Nephron progenitor cell (in vitro differentiated cells): Measurements from ENCODE around the gene PCF11.

Experiments
- DNase-seq: peaks from one replicate; pipeline ENCODE4 v3.0.0; 2021
- H3K27ac Mint-ChIP-seq: 2 replicates; pipeline ENCODE4 v1.8.0; 2021; ENCODE audit warnings: mild to moderate bottlenecking, moderate library complexity, mixed read lengths
- H3K27me3 Mint-ChIP-seq: 2 replicates; pipeline ENCODE4 v1.8.0; 2021; ENCODE audit warnings: mild to moderate bottlenecking, low read depth, mixed read lengths; ENCODE audit not compliant: poor library complexity
- H3K36me3 Mint-ChIP-seq: 2 replicates; pipeline ENCODE4 v1.8.0; 2021; ENCODE audit warnings: low read depth, mixed read lengths
- H3K4me1 Mint-ChIP-seq: 2 replicates; pipeline ENCODE4 v1.8.0; 2021; ENCODE audit warnings: mixed read lengths
- H3K4me3 Mint-ChIP-seq: 2 replicates; pipeline ENCODE4 v1.8.0; 2021; ENCODE audit warnings: mild to moderate bottlenecking, moderate library complexity, mixed read lengths
- H3K9me3 Mint-ChIP-seq: 2 replicates; pipeline ENCODE4 v1.8.0; 2021; ENCODE audit warnings: mild to moderate bottlenecking, moderate library complexity, mixed read lengths
- CTCF ChIP-seq: fragments of 200-600 bp; sonication (generic); IDR thresholded peaks from 2 replicates; pipeline ENCODE4 v1.5.0; 2021; ENCODE audit warnings: antibody characterized with exemption

PCF11 gene

GRCh38 chr11:83161610-83162199 is 4.8 kb downstream of the PCF11 start:
- H3K27ac Mint-ChIP-seq, result no peak overlapping the region
- no peaks in the 10 kb centered on the region for H3K27me3 Mint-ChIP-seq
- peak overlapping the region; percentile 52 for H3K4me3 Mint-ChIP-seq
- H3K36me3 Mint-ChIP-seq, result peaks cover 71% of the 10 kb centered on the region
- peaks cover 33% of the 10 kb centered on the region for H3K4me1 Mint-ChIP-seq
- H3K9me3 Mint-ChIP-seq, result peaks cover 22% of the 10 kb centered on the region
- no peak for DNase-seq
- no peak for TF ChIP-seq CTCF

- H3K27ac Mint-ChIP-seq, result no peak overlapping the region
- peaks cover 28% of the 10 kb centered on the region for H3K9me3 Mint-ChIP-seq
- peaks cover 78% of the 10 kb centered on the region for H3K36me3 Mint-ChIP-seq
- H3K4me3 Mint-ChIP-seq, result no peak overlapping the region
- H3K27me3 Mint-ChIP-seq, result no peaks in the 10 kb centered on the region
- peaks cover 33% of the 10 kb centered on the region for H3K4me1 Mint-ChIP-seq
- no peak for TF ChIP-seq CTCF
- no peak for DNase-seq
Measured at GRCh38 chr11:83162377-83162776, 5.4 kb downstream of the PCF11 start.

- Mint-ChIP-seq H3K4me3 (no peak overlapping the region), H3K9me3 (peaks cover 45% of the 10 kb centered on the region), H3K27ac (no peak overlapping the region), H3K4me1 (peaks cover 27% of the 10 kb centered on the region), H3K36me3 (peaks cover 98% of the 10 kb centered on the region), H3K27me3 (no peaks in the 10 kb centered on the region)
- DNase-seq, result no peak
- no peak for TF ChIP-seq CTCF
Measured at GRCh38 chr11:83166193-83166866, 9.4 kb downstream of the PCF11 start.

- no peak for DNase-seq
- Mint-ChIP-seq H3K4me3 (no peak overlapping the region), H3K36me3 (peaks cover 87% of the 10 kb centered on the region), H3K27me3 (no peaks in the 10 kb centered on the region), H3K27ac (no peak overlapping the region), H3K9me3 (peaks cover 45% of the 10 kb centered on the region), H3K4me1 (peaks cover 20% of the 10 kb centered on the region)
- no peak for TF ChIP-seq CTCF
Measured at GRCh38 chr11:83168756-83169155, 11.8 kb downstream of the PCF11 start.

- Mint-ChIP-seq H3K9me3 (peaks cover 31% of the 10 kb centered on the region), H3K27me3 (no peaks in the 10 kb centered on the region), H3K4me1 (peaks cover 20% of the 10 kb centered on the region), H3K27ac (no peak overlapping the region), H3K4me3 (peak overlapping the region; percentile 50), H3K36me3 (peaks cover 74% of the 10 kb centered on the region)
- TF ChIP-seq CTCF, result no peak
- DNase-seq, result no peak
Measured at GRCh38 chr11:83170865-83171264, 13.9 kb downstream of the PCF11 start.

GRCh38 chr11:83172551-83172950 is 15.6 kb downstream of the PCF11 start:
- Mint-ChIP-seq H3K4me1 (peaks cover 20% of the 10 kb centered on the region), H3K36me3 (peaks cover 74% of the 10 kb centered on the region)
- TF ChIP-seq CTCF, result no peak

More at GRCh38 chr11:83172551-83172950, 15.6 kb downstream of the PCF11 start:
- no peak overlapping the region for H3K4me3 Mint-ChIP-seq
- peaks cover 15% of the 10 kb centered on the region for H3K9me3 Mint-ChIP-seq
- no peaks in the 10 kb centered on the region for H3K27me3 Mint-ChIP-seq
- DNase-seq, result no peak
- no peak overlapping the region for H3K27ac Mint-ChIP-seq
